Activated CD4-positive, alpha-beta T cell treated with anti-CD3 and anti-CD28 coated beads for 36 hours (primary cell): ENCODE data around the gene PPA1. TPM values are rescaled to one million over a fixed set of nuclear protein-coding genes. Genes with fewer than 3 reads are reported as not detected.
"Not testable (repeated sequence)": the region's sequence is repeated elsewhere in the genome, so short reads cannot be mapped to it uniquely, and the experiment has no call there.

ENCODE experiments used
- ATAC-seq: fragments of 200-7000 bp; cut with Tn5 transposase; one replicate; pipeline ENCODE4 v1.10.0; 2021; ENCODE audit warnings: mild to moderate bottlenecking, moderate library complexity
- CTCF ChIA-PET: fragments of 350-600 bp; sonication (Branson Sonifier 250); formaldehyde crosslinking; loops from one replicate; lab custom pipeline; 2021; ENCODE audit warnings: antibody characterized with exemption; lab: Charles Lee
- POLR2A ChIA-PET: fragments of 350-600 bp; sonication (Branson Sonifier 250); formaldehyde crosslinking; loops from one replicate; lab custom pipeline; 2021; ENCODE audit warnings: antibody characterized with exemption, inconsistent platforms; lab: Charles Lee
- DNase-seq: peaks from one replicate; pipeline ENCODE4 v3.0.0-alpha.2; 2020
- H3K27ac Mint-ChIP-seq: one replicate; pipeline ENCODE4 v1.8.0; 2021; ENCODE audit warnings: mixed read lengths
- H3K27me3 Mint-ChIP-seq: one replicate; pipeline ENCODE4 v1.8.0; 2021; ENCODE audit warnings: mixed read lengths
- H3K36me3 Mint-ChIP-seq: one replicate; pipeline ENCODE4 v1.8.0; 2021; ENCODE audit warnings: low read depth, mixed read lengths
- H3K4me1 Mint-ChIP-seq: one replicate; pipeline ENCODE4 v1.8.0; 2021; ENCODE audit warnings: mixed read lengths
- H3K4me3 Mint-ChIP-seq: one replicate; pipeline ENCODE4 v1.8.0; 2021; ENCODE audit warnings: mild to moderate bottlenecking, moderate library complexity, mixed read lengths
- H3K9me3 Mint-ChIP-seq: one replicate; pipeline ENCODE4 v1.8.0; 2021; ENCODE audit warnings: low read depth, mixed read lengths
- intact Hi-C, 2 experiments: fragments of 100-400 bp; cut with DNase I in 1 of 2; cut with micrococcal nuclease in 1 of 2; formaldehyde crosslinking; loops; one replicate each; pipeline versions ENCODE4 v1.14.2 to v1.15.1; 2022 to 2024; cut with DNase I, micrococcal nuclease
- total RNA-seq, 2 experiments: library from RNA; stranded (reverse); gene quantifications; one replicate each; pipeline ENCODE4 v1.2.3, GENCODE V29; 2021

The PPA1 gene
- total RNA-seq, 2 experiments from 2014 or later, result 286 to 328 TPM

DNA sequence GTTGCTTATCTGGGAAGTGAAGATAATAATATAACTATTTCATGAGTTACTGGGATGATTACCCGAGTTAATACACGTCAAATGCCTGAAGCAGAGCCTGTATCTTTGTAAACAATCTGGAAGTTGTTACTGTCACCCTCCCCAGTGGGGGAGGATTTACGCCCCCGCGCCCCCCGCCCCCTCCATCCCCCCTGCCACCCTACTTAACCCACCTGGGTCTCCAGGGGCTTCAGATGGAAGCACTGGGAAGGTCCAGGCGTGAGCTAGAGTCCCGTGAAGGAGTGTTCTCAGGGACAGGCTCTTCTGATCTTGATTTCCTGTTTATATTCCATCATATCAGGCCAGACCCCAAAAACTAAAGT, 691 bp upstream of the PPA1 start:
- Mint-ChIP-seq H3K4me1 (peaks cover 25% of the 10 kb centered on the region), H3K36me3 (peaks cover 20% of the 10 kb centered on the region), H3K9me3 (no peaks in the 10 kb centered on the region), H3K27me3 (no peaks in the 10 kb centered on the region), H3K4me3 (peak overlapping the region; percentile 83), H3K27ac (peak overlapping the region; percentile 87)
- ChIA-PET POLR2A (interaction anchor here (0.9 to 2.2 kb wide), 3 partner anchors 12 to 170 kb away, joined by 3 to 8 read pairs (median 4); partner anchors contain the start of gene EIF4EBP2), CTCF (interaction anchor here (1.9 to 2.8 kb wide), 2 partner anchors 39 to 131 kb away, joined by 8 to 13 read pairs; no protein-coding TSS in a partner anchor)
- intact Hi-C loops, result loop anchor here (1.0 to 5.0 kb wide), 9 partner anchors 21 to 583 kb away; partner anchors contain the start of genes LRRC20 (in 2 of the 2), SAR1A (in 2 of the 2), TYSND1 (in 2 of the 2) and EIF4EBP2 (in 1 of the 2)
- ATAC-seq, result no peak
- DNase-seq, result no peak

DNA sequence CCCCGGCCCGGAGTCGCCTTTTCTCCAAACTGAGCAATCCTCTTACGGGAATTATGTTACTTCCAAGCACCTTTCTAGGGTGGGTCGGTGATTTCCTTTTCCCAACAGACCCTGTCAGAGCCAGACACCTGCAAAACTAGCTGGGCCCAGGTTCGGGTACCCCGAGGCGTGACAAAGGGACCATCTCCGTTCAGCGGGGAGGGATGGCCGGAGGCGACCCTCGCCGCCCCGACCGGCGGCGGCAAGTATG, 445 bp downstream of the PPA1 start:
- ChIA-PET POLR2A (interaction anchor here (0.8 to 2.2 kb wide), 8 partner anchors 9 to 246 kb away, joined by 3 to 8 read pairs (median 4); partner anchors contain the start of genes EIF4EBP2, SAR1A and TYSND1), CTCF (interaction anchor here (0.8 to 4.9 kb wide), 10 partner anchors 11 to 171 kb away, joined by 3 to 69 read pairs (median 4); partner anchors contain the start of genes EIF4EBP2 and TYSND1)
- peaks cover 33% of the 10 kb centered on the region for H3K4me1 Mint-ChIP-seq
- no peaks in the 10 kb centered on the region for H3K27me3 Mint-ChIP-seq
- ATAC-seq (no peak), DNase-seq (no peak)
- no peaks in the 10 kb centered on the region for H3K9me3 Mint-ChIP-seq
- peak overlapping the region; percentile 89 for H3K27ac Mint-ChIP-seq
- peak overlapping the region; percentile 83 for H3K4me3 Mint-ChIP-seq
- peaks cover 29% of the 10 kb centered on the region for H3K36me3 Mint-ChIP-seq
- intact Hi-C loops, result loop anchor here (1.0 to 5.0 kb wide), 13 partner anchors 11 to 585 kb away; partner anchors contain the start of genes EIF4EBP2 (in 2 of the 2), LRRC20 (in 2 of the 2), SAR1A (in 2 of the 2) and TYSND1 (in 2 of the 2)

GRCh38 chr10:70232155-70232858, 922 bp downstream of the PPA1 start:
- ATAC-seq (peak; percentile 35), DNase-seq (peak; percentile 68)
- Mint-ChIP-seq H3K27me3 (no peaks in the 10 kb centered on the region), H3K4me1 (peaks cover 36% of the 10 kb centered on the region), H3K9me3 (no peaks in the 10 kb centered on the region), H3K36me3 (peaks cover 29% of the 10 kb centered on the region), H3K4me3 (peak overlapping the region; percentile 83), H3K27ac (peak overlapping the region; percentile 89)
- ChIA-PET POLR2A (interaction anchor here (0.6 to 2.2 kb wide), 11 partner anchors 9 to 247 kb away, joined by 3 to 8 read pairs (median 4); partner anchors contain the start of genes EIF4EBP2, SAR1A and TYSND1), CTCF (interaction anchor here (0.6 to 4.9 kb wide), 14 partner anchors 10 to 172 kb away, joined by 3 to 69 read pairs (median 3); partner anchors contain the start of genes EIF4EBP2 and TYSND1)
- intact Hi-C loops, result loop anchor here (1.0 to 5.0 kb wide), 9 partner anchors 11 to 585 kb away; partner anchors contain the start of genes EIF4EBP2 (in 1 of the 2), LRRC20 (in 1 of the 2), SAR1A (in 1 of the 2) and SGPL1 (in 1 of the 2)

DNA sequence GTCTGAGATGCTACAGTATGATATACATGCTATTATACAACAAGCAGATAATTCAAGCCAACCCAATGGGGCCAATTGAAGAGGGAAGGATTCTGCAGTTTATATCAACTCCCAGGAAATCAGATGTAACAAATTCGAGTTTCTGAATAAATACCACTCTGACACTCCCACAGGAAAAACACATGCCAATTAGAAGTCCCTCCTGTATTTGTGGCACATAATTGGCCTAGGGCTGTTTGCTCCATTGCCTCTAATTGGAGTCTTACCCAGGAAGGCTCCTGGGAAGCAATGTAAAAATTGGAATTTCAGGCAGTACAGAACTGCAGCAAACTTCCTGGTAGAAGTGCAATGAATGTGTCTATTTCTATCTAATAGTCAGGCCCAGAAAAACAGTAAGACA, 4.7 kb downstream of the PPA1 start:
- Mint-ChIP-seq H3K36me3 (peaks cover 39% of the 10 kb centered on the region), H3K9me3 (no peaks in the 10 kb centered on the region), H3K27ac (no peak overlapping the region), H3K27me3 (no peaks in the 10 kb centered on the region), H3K4me1 (peaks cover 49% of the 10 kb centered on the region), H3K4me3 (no peak overlapping the region)
- ATAC-seq (no peak), DNase-seq (no peak)
- POLR2A ChIA-PET, result interaction anchor here (0.5 to 1.1 kb wide), 3 partner anchors 79 to 171 kb away, joined by 3 read pairs; no protein-coding TSS in a partner anchor
- CTCF ChIA-PET, result interaction anchor here (1.3 to 1.8 kb wide), 3 partner anchors 9 to 136 kb away, joined by 5 to 9 read pairs (median 7); no protein-coding TSS in a partner anchor
- intact Hi-C loops, result no loop called here

- CTCF ChIA-PET, result interaction anchor here (1.2 to 4.4 kb wide), 3 partner anchors 8 to 136 kb away, joined by 4 to 27 read pairs (median 7); no protein-coding TSS in a partner anchor
- H3K4me3 Mint-ChIP-seq, result no peak overlapping the region
- H3K4me1 Mint-ChIP-seq, result peaks cover 52% of the 10 kb centered on the region
Observed at GRCh38 chr10:70227548-70228320, 5.5 kb downstream of the PPA1 start.

GRCh38 chr10:70223728-70224127, 9.5 kb downstream of the PPA1 start:
- Mint-ChIP-seq H3K4me3 (no peak overlapping the region), H3K27me3 (no peaks in the 10 kb centered on the region), H3K27ac (no peak overlapping the region), H3K36me3 (peaks cover 27% of the 10 kb centered on the region), H3K9me3 (no peaks in the 10 kb centered on the region), H3K4me1 (peaks cover 48% of the 10 kb centered on the region)
- ATAC-seq (no peak), DNase-seq (no peak)
- ChIA-PET CTCF (interaction anchor here (0.6 to 4.4 kb wide), 6 partner anchors 8 to 645 kb away, joined by 3 to 69 read pairs (median 15); partner anchors contain the start of genes LRRC20 and PPA1), POLR2A (interaction anchor here (0.9 kb wide), 1 partner anchor 8 kb away, joined by 3 read pairs; no protein-coding TSS in a partner anchor)
- intact Hi-C loops, result loop anchor here in 1 of 2 experiments (2.0 kb wide), 1 partner anchor 49 kb away; no protein-coding TSS in a partner anchor

More at GRCh38 chr10:70227548-70228320, 5.5 kb downstream of the PPA1 start:
- Mint-ChIP-seq H3K27ac (no peak overlapping the region), H3K9me3 (no peaks in the 10 kb centered on the region), H3K27me3 (no peaks in the 10 kb centered on the region), H3K36me3 (peaks cover 39% of the 10 kb centered on the region)
- POLR2A ChIA-PET, result interaction anchor here (0.6 to 1.1 kb wide), 4 partner anchors 170 to 1284 kb away, joined by 3 read pairs; no protein-coding TSS in a partner anchor
- intact Hi-C loops, result no loop called here
- DNase-seq (no peak), ATAC-seq (no peak)

DNA sequence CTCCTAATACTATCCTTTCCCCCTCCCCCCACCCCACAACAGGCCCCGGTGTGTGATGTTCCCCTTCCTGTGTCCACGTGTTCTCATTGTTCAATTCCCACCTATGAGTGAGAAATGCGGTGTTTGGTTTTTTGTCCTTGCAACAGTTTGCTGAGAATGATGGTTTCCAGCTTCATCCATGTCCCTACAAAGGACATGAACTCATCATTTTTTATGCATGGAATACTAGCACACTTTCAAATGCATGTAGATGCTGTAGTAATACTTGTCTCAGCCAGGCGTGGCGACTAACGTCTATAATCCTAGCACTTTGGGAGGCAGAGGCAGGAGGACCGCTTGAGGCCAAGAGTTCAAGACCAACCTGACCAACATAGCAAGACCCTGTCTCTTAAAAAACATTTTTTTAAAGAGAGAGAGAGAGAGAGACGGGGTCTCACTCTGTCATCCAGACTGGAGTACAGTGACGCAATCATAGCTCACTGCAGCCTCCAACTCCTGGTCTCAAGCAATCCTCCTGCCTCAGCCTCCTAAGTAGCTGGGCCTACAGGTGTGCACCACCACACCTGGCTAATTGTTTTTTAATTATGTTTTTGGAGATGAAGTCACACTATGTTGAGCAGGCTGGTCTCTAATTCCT, 10.3 kb downstream of the PPA1 start:
- DNase-seq, H3K27ac Mint-ChIP-seq, H3K9me3 Mint-ChIP-seq, H3K4me3 Mint-ChIP-seq, H3K27me3 Mint-ChIP-seq: not testable (repeated sequence)
- CTCF ChIA-PET, result interaction anchor here (0.6 to 6.4 kb wide), 16 partner anchors 8 to 209 kb away, joined by 3 to 220 read pairs (median 10); partner anchors contain the start of genes LRRC20, PPA1 and TYSND1
- intact Hi-C loops, result loop anchor here in 1 of 2 experiments (2.0 kb wide), 1 partner anchor 50 kb away; no protein-coding TSS in a partner anchor
- ATAC-seq, result peak; percentile 13
- H3K4me1 Mint-ChIP-seq, result peaks cover 48% of the 10 kb centered on the region
- H3K36me3 Mint-ChIP-seq, result peaks cover 26% of the 10 kb centered on the region
- POLR2A ChIA-PET, result interaction anchor here (0.9 kb wide), 1 partner anchor 9 kb away, joined by 3 read pairs; no protein-coding TSS in a partner anchor

- Mint-ChIP-seq H3K36me3 (peaks cover 26% of the 10 kb centered on the region), H3K4me3 (no peak overlapping the region), H3K4me1 (peaks cover 45% of the 10 kb centered on the region), H3K9me3 (no peaks in the 10 kb centered on the region), H3K27ac (no peak overlapping the region), H3K27me3 (no peaks in the 10 kb centered on the region)
- ChIA-PET CTCF (interaction anchor here (0.6 to 6.4 kb wide), 33 partner anchors 9 to 343 kb away, joined by 3 to 220 read pairs (median 6); partner anchors contain the start of genes LRRC20, PPA1 and TYSND1), POLR2A (interaction anchor here (1.2 to 1.3 kb wide), 2 partner anchors 10 to 12 kb away, joined by 4 read pairs; no protein-coding TSS in a partner anchor)
- intact Hi-C loops, result loop anchor here in 1 of 2 experiments (2.0 kb wide), 1 partner anchor 50 kb away; no protein-coding TSS in a partner anchor
- peak; percentile 65 for ATAC-seq
- DNase-seq, result peak; percentile 33
Observed at GRCh38 chr10:70222340-70222794, 10.9 kb downstream of the PPA1 start.

DNA sequence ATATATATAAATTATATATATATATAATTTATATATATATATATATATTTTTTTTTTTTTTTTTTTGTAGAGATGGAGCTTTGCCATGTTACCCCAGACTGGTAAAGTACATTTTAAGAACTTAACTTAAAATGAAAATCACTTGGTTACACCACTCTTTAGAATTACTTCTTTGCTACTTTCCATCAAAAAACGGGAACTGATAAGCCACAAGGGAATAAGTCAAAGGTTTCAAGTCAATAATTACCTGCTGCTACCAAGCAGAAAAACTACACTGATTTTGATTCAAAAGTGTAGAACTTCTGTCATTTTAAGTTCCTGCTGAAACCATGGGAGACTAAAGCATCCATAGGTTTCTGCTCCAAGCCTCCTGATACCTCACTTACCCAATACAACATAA, 12.2 kb downstream of the PPA1 start:
- H3K27ac Mint-ChIP-seq, result no peak overlapping the region
- no peak overlapping the region for H3K4me3 Mint-ChIP-seq

More for the DNA sequence above, 12.2 kb downstream of the PPA1 start:
- DNase-seq, result no peak
- Mint-ChIP-seq H3K36me3 (peaks cover 25% of the 10 kb centered on the region), H3K9me3 (no peaks in the 10 kb centered on the region), H3K4me1 (peaks cover 36% of the 10 kb centered on the region), H3K27me3 (no peaks in the 10 kb centered on the region)
- ChIA-PET POLR2A (interaction anchor here (0.6 to 1.6 kb wide), 5 partner anchors 11 to 182 kb away, joined by 3 to 14 read pairs (median 3); partner anchors contain the start of gene EIF4EBP2), CTCF (interaction anchor here (0.8 to 6.4 kb wide), 36 partner anchors 10 to 257 kb away, joined by 3 to 220 read pairs (median 5); partner anchors contain the start of genes LRRC20, PPA1 and TYSND1)
- intact Hi-C loops, result loop anchor here (1.0 kb wide), 3 partner anchors 11 to 161 kb away; partner anchors contain the start of gene LRRC20 (in 1 of the 2)
- ATAC-seq, result no peak
